Measurements from ENCODE around the gene HSPB7.

DNA sequence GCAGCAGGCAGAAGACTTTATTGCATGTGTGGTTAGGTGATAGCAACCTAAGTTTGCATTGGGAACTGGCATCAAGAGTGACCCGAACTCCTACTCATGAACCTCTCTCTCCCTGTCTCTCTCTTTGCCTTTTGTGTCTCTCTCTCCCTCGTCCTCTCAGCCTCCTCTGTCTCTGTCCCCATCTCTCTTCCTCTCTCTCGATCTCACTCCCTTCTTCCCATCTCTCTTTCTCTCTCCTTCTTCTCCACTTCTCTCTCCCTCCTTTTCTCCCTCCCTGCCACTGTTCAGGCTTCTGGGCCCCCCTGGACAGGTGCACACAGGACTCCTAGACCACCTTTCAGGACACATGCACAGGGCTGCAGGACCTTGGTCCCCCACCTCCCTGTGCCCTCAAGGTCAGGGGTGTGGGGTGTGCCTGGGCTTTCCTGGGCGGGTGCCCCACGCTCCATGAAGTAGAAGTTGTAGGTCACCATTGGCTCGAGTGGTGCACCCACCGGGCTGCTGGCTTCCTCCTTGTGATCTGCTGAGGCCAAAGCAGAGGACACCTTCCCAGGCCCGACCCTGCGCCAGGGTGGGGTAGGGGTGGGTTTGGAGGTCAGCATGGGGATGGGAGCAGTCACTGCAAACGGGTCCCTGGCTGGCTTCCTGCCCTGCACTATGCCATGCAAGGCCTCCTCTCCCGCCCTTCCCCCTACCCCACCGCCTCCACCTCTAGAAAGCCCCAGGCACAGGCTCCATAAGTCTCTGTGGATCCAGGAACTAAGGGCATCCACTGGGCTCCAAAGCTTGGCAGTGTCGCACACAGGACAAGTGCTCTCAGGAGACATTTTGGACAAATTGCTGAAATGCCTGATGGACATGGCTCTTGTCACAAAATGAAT, 28.7 kb downstream of the HSPB7 start:
- TF ChIP-seq CTCF (IDR thresholded peaks at IDR 0.05), result no peak
- no peak for TF ChIP-seq POLR2A (IDR thresholded peaks at IDR 0.05)

Data from esophagus squamous epithelium (tissue), 4 donors.